HFFc6 (cell line): ENCODE results near the gene PHTF2. TPM values are rescaled to one million over a fixed set of nuclear protein-coding genes. Genes with fewer than 3 reads are reported as not detected.

Experiments
- DNase-seq: peaks from one replicate; pipeline ENCODE4 v3.0.0-alpha.2; 2018
- H3K27ac Mint-ChIP-seq: 2 replicates; pipeline ENCODE4 v1.8.0; 2020; ENCODE audit warnings: mild to moderate bottlenecking, mixed read lengths
- H3K27me3 Mint-ChIP-seq: 2 replicates; pipeline ENCODE4 v1.8.0; 2021; ENCODE audit warnings: mild to moderate bottlenecking, moderate library complexity, mixed read lengths; ENCODE audit not compliant: insufficient read depth
- H3K36me3 Mint-ChIP-seq: 2 replicates; pipeline ENCODE4 v1.8.0; 2021; ENCODE audit warnings: low read depth, mixed read lengths
- H3K4me1 Mint-ChIP-seq: 2 replicates; pipeline ENCODE4 v1.8.0; 2020; ENCODE audit warnings: low read depth, mixed read lengths
- H3K4me3 Mint-ChIP-seq: 2 replicates; pipeline ENCODE4 v1.8.0; 2020; ENCODE audit warnings: mild to moderate bottlenecking, moderate library complexity, mixed read lengths
- H3K9me3 Mint-ChIP-seq: 2 replicates; pipeline ENCODE4 v1.8.0; 2020; ENCODE audit warnings: mild to moderate bottlenecking, mixed read lengths
- CTCF ChIP-seq: fragments of 200-600 bp; sonication (generic); IDR thresholded peaks from 2 replicates; pipeline ENCODE4 v1.5.0; 2021; ENCODE audit warnings: antibody characterized with exemption, mild to moderate bottlenecking
- total RNA-seq, 6 experiments: library from RNA; stranded (reverse); fragmentation: NEBNext Ultra II Directional; extraction: Animal tissue kit (Norgen Biotek cat#: 25700); gene quantifications; 2 replicates in 1 of 6; 3 replicates in 5 of 6; pipeline ENCODE4 v1.2.3, GENCODE V29; 2021

PHTF2 gene
- total RNA-seq, 6 experiments from 2014 or later = 59.8 to 83.2 (median 71.9) TPM

GRCh38 chr7:77979219-77979618 lies 180.6 kb downstream of the PHTF2 start:
- H3K4me1 Mint-ChIP-seq = peaks cover 19% of the 10 kb centered on the region
- no peak for TF ChIP-seq CTCF
- DNase-seq = no peak
- H3K27me3 Mint-ChIP-seq = peaks cover 2% of the 10 kb centered on the region; the same call in 1 of the 2 replicates
- H3K36me3 Mint-ChIP-seq = no peaks in the 10 kb centered on the region
- no peaks in the 10 kb centered on the region for H3K9me3 Mint-ChIP-seq
- no peak overlapping the region for H3K27ac Mint-ChIP-seq
- H3K4me3 Mint-ChIP-seq = no peak overlapping the region

- no peak for TF ChIP-seq CTCF
- Mint-ChIP-seq H3K27ac (no peak overlapping the region), H3K36me3 (no peaks in the 10 kb centered on the region), H3K4me3 (no peak overlapping the region), H3K27me3 (peaks cover 2% of the 10 kb centered on the region; the same call in 1 of the 2 replicates), H3K4me1 (peaks cover 19% of the 10 kb centered on the region), H3K9me3 (no peaks in the 10 kb centered on the region)
- DNase-seq = no peak
Observed at GRCh38 chr7:77980087-77980713, 181.6 kb downstream of the PHTF2 start.

- no peak overlapping the region for H3K27ac Mint-ChIP-seq
- peak; percentile 14 for DNase-seq
- peaks cover 19% of the 10 kb centered on the region for H3K4me1 Mint-ChIP-seq
- no peaks in the 10 kb centered on the region for H3K36me3 Mint-ChIP-seq
- peaks cover 2% of the 10 kb centered on the region; the same call in 1 of the 2 replicates for H3K27me3 Mint-ChIP-seq
- TF ChIP-seq CTCF = no peak
- H3K4me3 Mint-ChIP-seq = no peak overlapping the region
- H3K9me3 Mint-ChIP-seq = no peaks in the 10 kb centered on the region
Observed at GRCh38 chr7:77982926-77983550, 184.5 kb downstream of the PHTF2 start.

GRCh38 chr7:77983973-77984372 lies 185.4 kb downstream of the PHTF2 start:
- Mint-ChIP-seq H3K4me3 (no peak overlapping the region), H3K4me1 (peaks cover 19% of the 10 kb centered on the region), H3K36me3 (0 out of 2 replicates have a peak, but pooled peaks cover under 1% of the 10 kb centered on the region), H3K27me3 (peaks cover 2% of the 10 kb centered on the region; the same call in 1 of the 2 replicates), H3K9me3 (no peaks in the 10 kb centered on the region), H3K27ac (no peak overlapping the region)
- TF ChIP-seq CTCF = no peak
- no peak for DNase-seq

GRCh38 chr7:77985232-77985973 lies 186.8 kb downstream of the PHTF2 start:
- TF ChIP-seq CTCF = no peak
- DNase-seq = no peak
- H3K36me3 Mint-ChIP-seq = peaks cover 6% of the 10 kb centered on the region; the same call in 1 of the 2 replicates
- H3K9me3 Mint-ChIP-seq = no peaks in the 10 kb centered on the region
- peaks cover 10% of the 10 kb centered on the region; the same call in 1 of the 2 replicates for H3K4me1 Mint-ChIP-seq
- peaks cover 2% of the 10 kb centered on the region; the same call in 1 of the 2 replicates for H3K27me3 Mint-ChIP-seq
- H3K27ac Mint-ChIP-seq = no peak overlapping the region
- no peak overlapping the region for H3K4me3 Mint-ChIP-seq
